Cardiac muscle cell (in vitro differentiated cells and primary cell): ENCODE data around the gene RET. TPM values are rescaled to one million over a fixed set of nuclear protein-coding genes. Genes with fewer than 3 reads are reported as not detected.

Experiments used
- DNase-seq, 2 donors: peaks; one replicate each; pipeline versions ENCODE4 v3.0.0 to v3.0.0-alpha.2; 2010 to 2017; ENCODE audit warnings: low read depth in 1 of 2, low spot score in 1 of 2
- H3K27ac ChIP-seq: fragments of 200-600 bp; sonication (generic); 2 replicates; pipeline ENCODE4 v1.5.1; 2016
- H3K27me3 ChIP-seq: fragments of 200-600 bp; sonication (generic); 2 replicates; pipeline ENCODE4 v1.6.0; 2016; ENCODE audit warnings: control low read depth
- H3K36me3 ChIP-seq: fragments of 200-600 bp; sonication (generic); 2 replicates; pipeline ENCODE4 v1.5.1; 2016; ENCODE audit warnings: control low read depth
- H3K4me1 ChIP-seq: fragments of 200-600 bp; sonication (generic); 2 replicates; pipeline ENCODE4 v1.8.1; 2017; ENCODE audit warnings: low read depth, mild to moderate bottlenecking, mixed run types
- H3K4me3 ChIP-seq: fragments of 200-600 bp; sonication (generic); 2 replicates; pipeline ENCODE4 v1.5.1; 2016; ENCODE audit warnings: mild to moderate bottlenecking
- H3K9me3 ChIP-seq: fragments of 200-600 bp; sonication (generic); 2 replicates; pipeline ENCODE4 v1.5.1; 2017; ENCODE audit warnings: low read depth, mild to moderate bottlenecking, control low read depth
- polyA plus RNA-seq: library from polyadenylated mRNA; unstranded; fragments of >200 nt; fragmentation: Nextera tagmentation; extraction: Ambion mirVana; gene quantifications from 2 replicates; pipeline ENCODE4 v1.2.1, GENCODE V29; 2016
- total RNA-seq: library from RNA; depleted of rRNA; stranded (reverse); fragments of >200 nt; gene quantifications from 2 replicates; pipeline ENCODE4 v1.2.3, GENCODE V29; 2016
- TF ChIP-seq, protein P1 (sequence below): IDR thresholded peaks from 2 replicates; pipeline ENCODE4 v1.5.1; 2012; ENCODE audit warnings: low read depth, mild to moderate bottlenecking, low read length

Gene RET
- total and polyA plus RNA-seq, 2 experiments from 2014 or later: 0.09 TPM; not detected in 1

DNA sequence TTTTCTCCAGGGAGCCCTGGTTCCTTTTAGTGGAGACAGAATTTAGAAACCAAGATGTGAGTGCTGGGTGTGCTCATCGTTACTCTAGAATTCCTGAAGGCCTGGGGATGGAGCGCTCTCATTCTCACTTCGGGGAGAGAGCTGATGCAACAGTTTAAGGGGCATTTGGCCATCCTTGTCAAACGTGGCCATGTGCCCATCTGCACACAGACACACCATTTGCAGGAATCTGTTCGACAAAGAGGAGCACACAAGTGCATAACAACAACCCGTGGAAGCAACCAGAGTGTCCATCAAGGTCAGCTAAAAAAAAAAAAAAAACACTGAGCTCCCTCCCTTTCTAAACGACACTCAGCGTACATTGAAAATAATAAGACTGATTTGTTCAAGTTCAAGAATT is 23.0 kb upstream of the RET start:
- TF ChIP-seq, protein P1, sequence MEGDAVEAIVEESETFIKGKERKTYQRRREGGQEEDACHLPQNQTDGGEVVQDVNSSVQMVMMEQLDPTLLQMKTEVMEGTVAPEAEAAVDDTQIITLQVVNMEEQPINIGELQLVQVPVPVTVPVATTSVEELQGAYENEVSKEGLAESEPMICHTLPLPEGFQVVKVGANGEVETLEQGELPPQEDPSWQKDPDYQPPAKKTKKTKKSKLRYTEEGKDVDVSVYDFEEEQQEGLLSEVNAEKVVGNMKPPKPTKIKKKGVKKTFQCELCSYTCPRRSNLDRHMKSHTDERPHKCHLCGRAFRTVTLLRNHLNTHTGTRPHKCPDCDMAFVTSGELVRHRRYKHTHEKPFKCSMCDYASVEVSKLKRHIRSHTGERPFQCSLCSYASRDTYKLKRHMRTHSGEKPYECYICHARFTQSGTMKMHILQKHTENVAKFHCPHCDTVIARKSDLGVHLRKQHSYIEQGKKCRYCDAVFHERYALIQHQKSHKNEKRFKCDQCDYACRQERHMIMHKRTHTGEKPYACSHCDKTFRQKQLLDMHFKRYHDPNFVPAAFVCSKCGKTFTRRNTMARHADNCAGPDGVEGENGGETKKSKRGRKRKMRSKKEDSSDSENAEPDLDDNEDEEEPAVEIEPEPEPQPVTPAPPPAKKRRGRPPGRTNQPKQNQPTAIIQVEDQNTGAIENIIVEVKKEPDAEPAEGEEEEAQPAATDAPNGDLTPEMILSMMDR: no peak
- Histone ChIP-seq H3K4me1 (no peaks in the 10 kb centered on the region), H3K36me3 (no peaks in the 10 kb centered on the region), H3K9me3 (no peaks in the 10 kb centered on the region), H3K27ac (no peak overlapping the region), H3K27me3 (no peaks in the 10 kb centered on the region), H3K4me3 (no peak overlapping the region)
- DNase-seq: no peak

- Histone ChIP-seq H3K4me3 (no peak overlapping the region), H3K27ac (no peak overlapping the region), H3K27me3 (no peaks in the 10 kb centered on the region), H3K4me1 (no peaks in the 10 kb centered on the region), H3K36me3 (no peaks in the 10 kb centered on the region), H3K9me3 (no peaks in the 10 kb centered on the region)
- DNase-seq: no peak
- TF ChIP-seq, protein P1: no peak
These were observed 22.3 kb upstream of the RET start for GRCh38 chr10:43054593-43054992.

DNA sequence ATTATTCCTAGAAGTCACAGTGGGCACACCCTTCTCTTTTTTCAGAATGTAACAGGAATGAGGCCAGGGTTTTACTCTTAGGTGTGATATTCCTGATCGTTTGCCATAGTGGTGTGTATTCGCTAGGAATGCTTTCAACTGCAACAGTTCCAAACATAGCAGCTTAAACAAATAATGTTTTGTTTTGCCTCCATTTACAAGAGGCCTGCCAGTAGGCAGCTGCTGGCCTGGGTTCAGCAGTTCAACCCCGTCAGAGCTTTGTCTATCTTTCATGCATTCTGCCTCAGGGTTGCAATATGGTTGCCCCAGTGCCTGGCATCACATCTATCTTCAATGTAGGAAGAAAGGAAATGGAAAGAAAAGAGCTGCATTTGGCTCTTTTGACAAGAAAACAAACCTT is 21.7 kb upstream of the RET start:
- DNase-seq: no peak
- Histone ChIP-seq H3K27ac (no peak overlapping the region), H3K36me3 (no peaks in the 10 kb centered on the region), H3K4me3 (no peak overlapping the region), H3K9me3 (no peaks in the 10 kb centered on the region), H3K4me1 (no peaks in the 10 kb centered on the region), H3K27me3 (no peaks in the 10 kb centered on the region)
- TF ChIP-seq, protein P1: no peak

DNA sequence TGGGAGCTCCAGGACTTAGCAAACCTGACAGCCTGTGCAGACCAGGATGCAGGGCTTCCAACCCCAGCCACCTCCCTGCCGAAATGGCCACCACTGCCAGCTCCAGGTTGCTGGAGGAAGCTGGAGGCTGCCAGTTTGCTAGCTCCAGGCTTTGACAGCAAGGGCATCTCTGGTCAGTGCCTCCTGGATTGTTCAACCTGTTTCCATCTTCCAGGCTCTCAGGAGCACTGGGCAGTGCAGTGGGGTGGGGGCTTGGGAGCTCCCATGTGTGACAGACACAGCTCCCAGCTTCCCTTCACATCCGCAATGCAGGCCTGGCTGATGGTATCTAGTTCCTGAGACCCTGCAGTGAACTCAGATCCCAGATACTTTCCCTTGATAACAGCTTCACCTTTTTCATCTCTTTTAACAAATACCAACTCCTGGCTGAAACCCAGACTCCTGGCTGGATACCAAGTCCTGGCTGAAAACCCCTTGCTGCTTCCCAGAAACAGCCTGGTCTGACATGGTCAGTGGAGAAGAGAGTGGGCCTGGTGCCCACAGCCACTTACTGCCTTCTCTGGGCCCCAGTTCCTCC is 20.8 kb upstream of the RET start:
- no peaks in the 10 kb centered on the region for H3K9me3 ChIP-seq
- no peak for DNase-seq
- no peaks in the 10 kb centered on the region for H3K27me3 ChIP-seq
- H3K4me1 ChIP-seq: no peaks in the 10 kb centered on the region
- TF ChIP-seq, protein P1: no peak
- no peak overlapping the region for H3K4me3 ChIP-seq
- H3K27ac ChIP-seq: no peak overlapping the region
- H3K36me3 ChIP-seq: no peaks in the 10 kb centered on the region

DNA sequence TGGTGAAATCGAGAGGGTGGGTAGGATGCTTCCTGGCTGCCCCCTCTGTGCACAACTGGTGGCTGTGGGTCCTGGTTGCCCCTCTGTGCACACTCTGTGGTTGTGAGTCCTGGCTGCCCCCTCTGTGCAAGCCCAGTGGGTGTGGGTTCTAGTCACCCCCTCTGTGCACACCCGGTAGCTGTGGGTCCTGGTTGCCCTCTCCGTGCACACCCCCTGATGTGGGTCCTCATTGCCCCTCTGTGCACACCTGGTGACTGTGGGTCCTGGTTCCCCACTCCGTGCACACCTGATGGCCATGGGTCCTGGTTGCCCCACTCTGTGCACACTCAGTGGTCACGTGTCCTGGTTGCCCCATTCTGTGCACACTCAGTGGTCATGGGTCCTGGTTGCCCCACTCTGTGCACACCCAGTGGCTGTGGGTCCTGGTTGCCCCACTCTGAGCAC is 20.3 kb upstream of the RET start:
- no peak for DNase-seq
- Histone ChIP-seq H3K36me3 (no peaks in the 10 kb centered on the region), H3K27me3 (no peaks in the 10 kb centered on the region), H3K4me3 (no peak overlapping the region), H3K4me1 (no peaks in the 10 kb centered on the region), H3K9me3 (no peaks in the 10 kb centered on the region), H3K27ac (no peak overlapping the region)
- TF ChIP-seq, protein P1: no peak
